Effector CD8-positive, alpha-beta T cell (primary cell): ENCODE data around the gene RRP9.

Source experiments
- DNase-seq: peaks from one replicate; lab custom pipeline; 2025; lab: John Stamatoyannopoulos, UW

RRP9 gene

GRCh38 chr3:51970606-51971300 is 29.0 kb upstream of the RRP9 start:
- no peak for DNase-seq

GRCh38 chr3:51969841-51970240 is 28.1 kb upstream of the RRP9 start:
- DNase-seq: no peak

GRCh38 chr3:51968883-51969678 is 27.4 kb upstream of the RRP9 start:
- no peak for DNase-seq

- DNase-seq: no peak
Observed at GRCh38 chr3:51968170-51968775, 26.6 kb upstream of the RRP9 start.

- peak; percentile 34 for DNase-seq
Observed at GRCh38 chr3:51967384-51968169, 25.9 kb upstream of the RRP9 start, which contains the start of gene PCBP4. PCBP4 (minus strand) TSS chr3:51967454; CDS start chr3:51961240, 6,214 bp downstream.

GRCh38 chr3:51966922-51967383 is 25.2 kb upstream of the RRP9 start:
- DNase-seq: no peak

GRCh38 chr3:51966486-51966885 is 24.8 kb upstream of the RRP9 start:
- DNase-seq: no peak

GRCh38 chr3:51966016-51966415 is 24.3 kb upstream of the RRP9 start:
- DNase-seq: no peak

- no peak for DNase-seq
Observed at GRCh38 chr3:51964521-51964920, 22.8 kb upstream of the RRP9 start.

GRCh38 chr3:51963951-51964451 is 22.3 kb upstream of the RRP9 start:
- no peak for DNase-seq

GRCh38 chr3:51962854-51963530 is 21.3 kb upstream of the RRP9 start:
- DNase-seq: no peak

- DNase-seq: no peak
Observed at GRCh38 chr3:51961602-51962569, 20.2 kb upstream of the RRP9 start.

GRCh38 chr3:51961011-51961410 is 19.3 kb upstream of the RRP9 start:
- DNase-seq: no peak

- no peak for DNase-seq
Observed at GRCh38 chr3:51960386-51960785, 18.7 kb upstream of the RRP9 start.

GRCh38 chr3:51959651-51960050 is 17.9 kb upstream of the RRP9 start:
- no peak for DNase-seq

- DNase-seq: no peak
Observed at GRCh38 chr3:51958603-51959521, 17.2 kb upstream of the RRP9 start.

GRCh38 chr3:51957520-51958205 is 16.0 kb upstream of the RRP9 start:
- DNase-seq: no peak
